ENCODE results near the gene MAN2B2.

DNA sequence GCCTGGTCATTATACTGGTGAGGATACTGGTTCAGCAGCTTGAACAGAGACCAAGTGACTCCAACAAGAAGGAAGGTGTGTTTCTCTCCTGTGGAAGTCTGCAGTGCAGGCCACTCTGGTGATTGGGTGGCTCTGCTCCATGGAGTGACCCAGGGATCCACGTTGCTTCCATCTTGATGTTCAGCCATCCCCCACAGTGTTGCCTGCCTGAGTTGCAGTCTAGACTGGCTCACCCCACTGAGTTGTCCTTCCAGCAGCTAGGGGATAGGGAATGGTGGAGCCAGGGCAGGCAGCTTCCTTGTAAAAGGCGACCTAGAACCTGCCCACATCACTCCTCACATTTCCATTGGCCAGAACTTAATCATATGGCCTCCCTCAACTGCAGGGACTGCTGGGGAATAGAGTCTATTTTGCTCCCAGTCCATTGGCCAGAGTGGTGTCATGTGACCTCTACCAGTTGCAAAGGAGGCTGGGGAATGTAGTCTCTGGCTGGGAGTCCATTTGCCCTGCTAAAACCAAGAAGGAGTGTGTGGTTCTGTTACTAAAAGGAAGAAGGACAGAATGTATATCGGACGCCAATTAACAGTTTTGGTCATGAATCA, 8.0 kb downstream of the MAN2B2 start:
- TF ChIP-seq, protein P1, sequence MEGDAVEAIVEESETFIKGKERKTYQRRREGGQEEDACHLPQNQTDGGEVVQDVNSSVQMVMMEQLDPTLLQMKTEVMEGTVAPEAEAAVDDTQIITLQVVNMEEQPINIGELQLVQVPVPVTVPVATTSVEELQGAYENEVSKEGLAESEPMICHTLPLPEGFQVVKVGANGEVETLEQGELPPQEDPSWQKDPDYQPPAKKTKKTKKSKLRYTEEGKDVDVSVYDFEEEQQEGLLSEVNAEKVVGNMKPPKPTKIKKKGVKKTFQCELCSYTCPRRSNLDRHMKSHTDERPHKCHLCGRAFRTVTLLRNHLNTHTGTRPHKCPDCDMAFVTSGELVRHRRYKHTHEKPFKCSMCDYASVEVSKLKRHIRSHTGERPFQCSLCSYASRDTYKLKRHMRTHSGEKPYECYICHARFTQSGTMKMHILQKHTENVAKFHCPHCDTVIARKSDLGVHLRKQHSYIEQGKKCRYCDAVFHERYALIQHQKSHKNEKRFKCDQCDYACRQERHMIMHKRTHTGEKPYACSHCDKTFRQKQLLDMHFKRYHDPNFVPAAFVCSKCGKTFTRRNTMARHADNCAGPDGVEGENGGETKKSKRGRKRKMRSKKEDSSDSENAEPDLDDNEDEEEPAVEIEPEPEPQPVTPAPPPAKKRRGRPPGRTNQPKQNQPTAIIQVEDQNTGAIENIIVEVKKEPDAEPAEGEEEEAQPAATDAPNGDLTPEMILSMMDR (IDR thresholded peaks at IDR 0.05): no peak
- no peak for TF ChIP-seq POLR2A (IDR thresholded peaks at IDR 0.05)

Measured in breast epithelium (tissue), 3 donors.